Activated CD4-positive, alpha-beta memory T cell treated with anti-CD3 and anti-CD28 coated beads for 36 hours (primary cell): ENCODE data around the gene MAP3K12. TPM values are rescaled to one million over a fixed set of nuclear protein-coding genes. Genes with fewer than 3 reads are reported as not detected.

Experiments used
- CTCF ChIA-PET: fragments of 350-600 bp; sonication (Branson Sonifier 250); formaldehyde crosslinking; loops from one replicate; lab custom pipeline; 2021; ENCODE audit warnings: antibody characterized with exemption, inconsistent platforms; lab: Charles Lee
- POLR2A ChIA-PET: fragments of 350-600 bp; sonication (Branson Sonifier 250); formaldehyde crosslinking; loops from one replicate; lab custom pipeline; 2021; ENCODE audit warnings: antibody characterized with exemption; lab: Charles Lee
- DNase-seq: peaks from one replicate; pipeline ENCODE4 v3.0.0-alpha.2; 2020
- H3K27ac Mint-ChIP-seq: one replicate; pipeline ENCODE4 v1.8.0; 2021; ENCODE audit warnings: mixed read lengths
- H3K27me3 Mint-ChIP-seq: one replicate; pipeline ENCODE4 v1.8.0; 2021; ENCODE audit warnings: mixed read lengths
- H3K36me3 Mint-ChIP-seq: one replicate; pipeline ENCODE4 v1.8.0; 2021; ENCODE audit warnings: mixed read lengths
- H3K4me1 Mint-ChIP-seq: one replicate; pipeline ENCODE4 v1.8.0; 2021; ENCODE audit warnings: low read depth, mixed read lengths
- H3K4me3 Mint-ChIP-seq: one replicate; pipeline ENCODE4 v1.8.0; 2021; ENCODE audit warnings: mild to moderate bottlenecking, mixed read lengths
- H3K9me3 Mint-ChIP-seq: one replicate; pipeline ENCODE4 v1.8.0; 2021; ENCODE audit warnings: mixed read lengths
- intact Hi-C: fragments of 100-400 bp; cut with micrococcal nuclease; formaldehyde crosslinking; loops from one replicate; pipeline ENCODE4 v1.15.1; 2023
- total RNA-seq, 2 experiments: library from RNA; stranded (reverse); gene quantifications; one replicate each; pipeline ENCODE4 v1.2.3, GENCODE V29; 2021

MAP3K12 gene
- total RNA-seq, 2 experiments from 2014 or later = 13.0 to 14.7 TPM

DNA sequence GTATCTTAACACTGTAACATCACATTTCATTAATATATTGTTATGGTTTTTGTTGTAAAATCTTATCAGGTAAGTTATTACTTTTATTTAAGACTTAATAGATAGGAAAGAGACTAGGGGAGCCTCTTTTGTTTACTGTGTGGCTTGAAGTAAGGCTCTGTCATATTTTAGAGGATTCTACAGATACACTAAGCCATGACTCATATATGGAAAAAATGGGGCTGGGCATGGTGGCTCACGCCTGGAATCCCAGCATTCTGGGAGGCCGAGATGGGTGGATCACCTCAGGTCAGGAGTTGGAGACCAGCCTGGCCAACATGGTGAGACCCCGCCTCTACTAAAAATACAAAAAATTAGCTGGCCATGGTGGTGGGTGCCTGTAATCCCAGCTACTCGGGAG lies 31.7 kb upstream of the MAP3K12 start:
- POLR2A ChIA-PET = no interaction called here
- intact Hi-C loops = no loop called here
- Mint-ChIP-seq H3K9me3 (no peaks in the 10 kb centered on the region), H3K4me3 (no peak overlapping the region), H3K27me3 (no peaks in the 10 kb centered on the region), H3K27ac (no peak overlapping the region), H3K36me3 (peaks cover 29% of the 10 kb centered on the region), H3K4me1 (no peaks in the 10 kb centered on the region)
- CTCF ChIA-PET = interaction anchor here (0.7 kb wide), 1 partner anchor 12 kb away, joined by 3 read pairs; no protein-coding TSS in a partner anchor
- DNase-seq = no peak

DNA sequence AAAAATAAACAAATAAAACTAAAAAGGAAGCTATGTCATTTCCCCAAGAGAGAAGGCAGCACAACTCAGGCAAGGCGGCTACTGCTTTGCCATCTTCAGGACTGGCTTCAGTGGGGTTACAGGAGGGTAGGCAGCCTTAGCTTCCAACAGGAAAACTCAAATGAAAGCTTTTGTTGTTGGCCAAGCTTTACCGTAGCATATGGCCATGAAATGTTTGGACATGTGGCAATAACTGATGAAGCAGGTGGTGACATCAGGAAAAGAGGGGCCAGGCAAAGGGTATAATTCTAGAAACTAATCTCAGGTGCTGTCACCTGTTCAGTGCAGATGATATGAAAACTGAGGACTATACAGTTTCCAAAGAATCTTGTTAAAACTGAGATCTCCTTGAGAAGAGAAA lies 30.8 kb upstream of the MAP3K12 start:
- Mint-ChIP-seq H3K27me3 (no peaks in the 10 kb centered on the region), H3K9me3 (no peaks in the 10 kb centered on the region), H3K27ac (no peak overlapping the region), H3K4me1 (no peaks in the 10 kb centered on the region), H3K4me3 (no peak overlapping the region), H3K36me3 (peaks cover 26% of the 10 kb centered on the region)
- ChIA-PET CTCF (interaction anchor here (1.0 kb wide), 1 partner anchor 13 kb away, joined by 3 read pairs; no protein-coding TSS in a partner anchor), POLR2A (no interaction called here)
- intact Hi-C loops = no loop called here
- no peak for DNase-seq

DNA sequence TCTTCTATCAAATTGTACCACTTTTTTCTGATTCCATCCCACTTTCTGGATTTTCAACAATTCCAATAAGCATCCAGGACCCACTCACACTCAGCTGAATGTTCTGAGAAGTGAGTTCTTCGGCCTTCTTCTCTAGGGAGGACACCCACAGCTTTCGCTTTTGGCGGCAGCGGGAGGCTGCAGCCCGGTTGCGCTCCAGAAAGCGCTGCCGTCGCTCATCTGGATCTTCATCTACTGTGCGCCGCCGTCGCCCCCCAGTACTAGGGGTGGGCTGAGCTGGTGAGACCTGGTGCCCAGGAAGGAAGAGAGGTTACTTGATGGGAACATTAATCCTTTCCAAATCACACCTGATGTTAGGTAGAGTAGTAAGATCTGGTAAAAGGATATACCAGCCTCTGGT lies 25.2 kb upstream of the MAP3K12 start:
- DNase-seq = no peak
- Mint-ChIP-seq H3K9me3 (no peaks in the 10 kb centered on the region), H3K36me3 (peaks cover 20% of the 10 kb centered on the region), H3K4me3 (no peak overlapping the region), H3K27ac (no peak overlapping the region), H3K27me3 (no peaks in the 10 kb centered on the region), H3K4me1 (no peaks in the 10 kb centered on the region)
- POLR2A ChIA-PET = no interaction called here
- intact Hi-C loops = no loop called here
- CTCF ChIA-PET = interaction anchor here (1.9 kb wide), 1 partner anchor 16 kb away, joined by 6 read pairs; no protein-coding TSS in a partner anchor

DNA sequence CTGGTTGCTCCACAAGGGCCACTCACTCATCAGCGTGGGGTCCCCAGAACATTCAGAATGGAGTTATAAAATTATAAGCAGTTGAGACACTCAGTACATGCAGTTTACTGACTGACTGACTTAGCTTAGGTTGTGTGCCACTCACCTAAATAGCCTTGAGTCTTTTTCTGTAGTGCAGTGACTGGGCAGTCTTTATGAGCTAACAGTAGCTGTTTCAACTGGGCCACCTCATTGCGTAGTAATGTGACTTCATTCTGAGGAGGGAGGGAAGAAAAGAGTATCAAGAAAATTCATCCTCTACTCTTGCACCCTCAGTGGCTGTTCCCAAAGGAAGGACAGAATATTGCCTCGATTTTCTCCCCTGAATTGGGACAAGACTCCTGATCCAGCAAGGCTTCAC lies 23.9 kb upstream of the MAP3K12 start:
- Mint-ChIP-seq H3K36me3 (peaks cover 18% of the 10 kb centered on the region), H3K4me1 (no peaks in the 10 kb centered on the region), H3K27ac (no peak overlapping the region), H3K9me3 (no peaks in the 10 kb centered on the region), H3K4me3 (no peak overlapping the region), H3K27me3 (no peaks in the 10 kb centered on the region)
- intact Hi-C loops = no loop called here
- ChIA-PET CTCF (interaction anchor here (1.2 to 1.6 kb wide), 3 partner anchors 15 to 178 kb away, joined by 4 to 6 read pairs (median 5); no protein-coding TSS in a partner anchor), POLR2A (interaction anchor here (0.6 kb wide), 1 partner anchor 14 kb away, joined by 3 read pairs; no protein-coding TSS in a partner anchor)
- no peak for DNase-seq

DNA sequence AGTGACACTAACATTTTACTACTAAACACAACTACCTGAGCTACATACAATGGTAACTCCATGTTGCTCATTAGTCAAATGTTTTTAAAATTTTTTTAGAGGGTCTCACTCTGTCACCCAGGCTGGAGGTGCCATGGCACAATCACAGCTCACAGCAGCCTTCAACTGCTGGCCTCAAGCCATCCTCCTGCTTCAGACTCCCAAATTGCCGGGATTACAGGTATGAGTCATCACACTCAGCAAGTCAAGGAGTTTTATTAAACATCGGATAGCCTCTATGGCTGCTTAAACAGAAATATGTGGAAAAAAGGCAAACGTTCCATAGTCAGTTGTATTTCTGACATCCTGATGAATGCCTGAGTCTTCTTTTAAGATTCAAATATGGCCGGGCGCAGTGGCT lies 19.1 kb upstream of the MAP3K12 start:
- no peaks in the 10 kb centered on the region for H3K4me1 Mint-ChIP-seq
- no peak overlapping the region for H3K4me3 Mint-ChIP-seq
- CTCF ChIA-PET = interaction anchor here (2.6 kb wide), 1 partner anchor 10 kb away, joined by 15 read pairs; no protein-coding TSS in a partner anchor
- no peak overlapping the region for H3K27ac Mint-ChIP-seq
- H3K9me3 Mint-ChIP-seq = no peaks in the 10 kb centered on the region
- no peak for DNase-seq
- H3K27me3 Mint-ChIP-seq = no peaks in the 10 kb centered on the region
- POLR2A ChIA-PET = no interaction called here
- intact Hi-C loops = no loop called here
- H3K36me3 Mint-ChIP-seq = peaks cover 21% of the 10 kb centered on the region

DNA sequence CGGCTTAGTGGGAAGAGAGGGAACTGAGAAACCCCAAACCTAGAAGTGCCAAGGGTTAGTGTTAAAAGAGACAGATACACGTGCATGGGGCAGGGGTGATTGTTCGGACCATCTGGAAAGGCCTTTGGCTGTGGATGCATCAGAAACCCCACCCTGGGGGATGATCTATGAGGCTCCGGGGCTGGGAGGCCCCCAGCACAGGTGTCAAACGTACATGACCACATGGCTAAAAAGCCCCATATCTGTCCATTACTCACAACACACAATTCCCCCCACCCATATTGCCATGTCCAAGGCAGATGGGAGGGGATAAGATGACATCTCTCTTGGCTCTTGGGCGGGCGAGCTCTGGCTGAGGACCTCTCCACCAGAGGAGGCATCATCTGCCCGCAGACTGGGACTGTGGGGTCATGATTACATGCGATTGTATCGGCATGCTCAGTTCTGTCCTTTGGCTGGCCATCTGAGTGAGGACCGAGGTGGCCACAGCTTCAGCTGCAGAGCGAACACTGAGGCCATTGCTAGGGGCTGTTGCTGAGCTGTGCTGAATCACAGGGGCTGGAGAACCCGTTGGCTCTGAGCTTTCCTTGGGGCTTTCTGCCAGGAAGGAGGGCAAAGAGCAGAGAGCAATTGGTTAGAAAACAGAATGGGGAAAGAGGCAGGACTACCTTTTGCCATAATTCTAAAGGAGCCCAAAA lies 17.6 kb upstream of the MAP3K12 start:
- no peaks in the 10 kb centered on the region for H3K4me1 Mint-ChIP-seq
- no peak overlapping the region for H3K27ac Mint-ChIP-seq
- H3K27me3 Mint-ChIP-seq = no peaks in the 10 kb centered on the region
- peaks cover 14% of the 10 kb centered on the region for H3K36me3 Mint-ChIP-seq
- no peak for DNase-seq
- CTCF ChIA-PET = interaction anchor here (1.1 to 1.5 kb wide), 2 partner anchors 9 to 159 kb away, joined by 3 to 4 read pairs; partner anchors contain the start of gene ATP5MC2
- POLR2A ChIA-PET = no interaction called here
- no peak overlapping the region for H3K4me3 Mint-ChIP-seq
- H3K9me3 Mint-ChIP-seq = no peaks in the 10 kb centered on the region
- intact Hi-C loops = no loop called here

DNA sequence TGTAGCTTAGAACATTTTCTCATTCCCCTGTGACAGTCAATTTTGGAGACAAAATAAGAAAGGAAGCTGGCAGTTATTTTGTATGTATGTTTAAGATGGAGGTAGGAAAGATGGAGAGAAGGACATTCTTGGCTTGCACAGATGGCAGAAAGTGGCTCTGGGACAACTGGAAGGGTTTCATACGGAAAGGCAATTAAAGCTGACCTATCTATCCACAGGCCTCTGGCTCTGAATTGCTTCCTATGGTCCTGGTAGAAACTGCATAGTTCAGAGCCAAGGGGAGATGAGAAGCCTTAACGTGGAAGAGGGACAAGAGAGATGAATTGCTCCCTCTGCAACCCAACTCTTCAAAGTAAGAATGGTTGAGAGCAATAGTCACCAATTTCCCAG lies 16.0 kb upstream of the MAP3K12 start:
- Mint-ChIP-seq H3K4me1 (no peaks in the 10 kb centered on the region), H3K27ac (no peak overlapping the region), H3K9me3 (no peaks in the 10 kb centered on the region), H3K27me3 (no peaks in the 10 kb centered on the region), H3K4me3 (no peak overlapping the region), H3K36me3 (peaks cover 5% of the 10 kb centered on the region)
- DNase-seq = no peak
- ChIA-PET CTCF (interaction anchor here (0.9 to 1.2 kb wide), 2 partner anchors 41 to 163 kb away, joined by 4 to 6 read pairs; no protein-coding TSS in a partner anchor), POLR2A (no interaction called here)
- intact Hi-C loops = no loop called here

DNA sequence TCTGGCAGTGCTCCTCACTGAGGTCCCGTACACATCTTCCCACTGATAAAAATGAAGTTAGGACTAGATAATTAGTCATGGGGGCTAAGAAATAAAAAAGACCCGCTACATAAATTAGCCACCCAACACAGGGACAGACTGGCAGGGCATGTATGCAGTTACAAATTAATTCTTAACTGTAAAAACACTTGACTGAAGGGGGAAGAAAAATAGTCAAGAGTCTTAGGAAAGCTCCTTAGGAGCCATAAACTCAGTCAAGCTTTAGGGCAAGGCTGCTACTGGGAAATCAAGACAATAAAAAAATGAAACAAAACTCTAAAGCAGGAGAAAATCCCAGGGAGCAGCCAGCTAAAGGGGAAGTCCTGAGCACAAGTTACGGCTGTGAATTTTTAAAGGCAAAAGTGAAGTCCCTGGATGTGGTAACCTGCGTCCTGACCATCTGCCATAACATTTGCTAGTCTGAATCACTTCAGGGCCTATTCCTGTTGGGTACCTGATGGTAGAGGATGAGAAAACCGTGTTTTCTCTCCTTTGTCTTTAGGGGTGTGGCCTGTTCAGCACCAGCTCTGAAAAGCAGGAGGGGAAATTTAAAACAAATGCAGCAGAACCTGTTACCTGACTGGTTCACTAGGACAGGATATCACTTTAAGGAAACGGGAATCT lies 15.5 kb upstream of the MAP3K12 start:
- Mint-ChIP-seq H3K27me3 (no peaks in the 10 kb centered on the region), H3K27ac (no peak overlapping the region), H3K36me3 (peaks cover 5% of the 10 kb centered on the region), H3K4me3 (no peak overlapping the region), H3K4me1 (no peaks in the 10 kb centered on the region), H3K9me3 (no peaks in the 10 kb centered on the region)
- intact Hi-C loops = no loop called here
- CTCF ChIA-PET = interaction anchor here (0.9 to 1.2 kb wide), 2 partner anchors 40 to 162 kb away, joined by 4 to 6 read pairs; no protein-coding TSS in a partner anchor
- POLR2A ChIA-PET = no interaction called here
- no peak for DNase-seq

DNA sequence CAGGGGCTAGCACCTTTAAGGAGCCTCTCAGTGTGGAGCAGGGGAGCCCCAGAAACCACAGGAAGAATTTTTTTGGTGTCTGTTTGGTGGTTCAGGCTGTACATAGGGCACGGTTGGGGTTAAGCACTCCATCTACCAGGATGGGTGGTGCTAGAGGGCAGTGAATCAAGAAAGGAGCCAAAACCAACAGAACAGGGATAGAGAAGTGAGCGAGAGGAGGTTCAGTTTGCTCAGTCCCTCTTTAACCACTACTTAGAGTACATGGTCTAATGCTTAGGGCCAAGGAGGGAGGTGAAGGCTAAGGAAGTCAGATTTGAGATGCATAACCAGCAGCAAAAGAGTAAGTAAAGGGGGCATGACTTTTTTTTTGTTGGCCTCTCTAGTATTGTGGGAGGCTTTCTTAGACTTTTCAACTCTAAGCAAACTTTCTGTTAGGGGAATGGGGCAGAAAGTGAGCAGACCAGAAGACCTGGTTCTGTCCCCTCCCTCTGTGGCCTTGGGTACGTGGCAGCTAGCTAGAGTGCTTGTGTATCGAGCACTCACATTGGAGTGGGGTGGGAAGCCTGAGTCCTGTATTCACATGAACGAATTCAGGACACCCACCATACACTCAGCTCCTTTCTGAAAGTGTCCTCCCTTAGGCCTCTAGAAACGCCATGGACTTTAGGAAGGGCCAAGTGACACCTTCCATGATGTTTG lies 14.6 kb upstream of the MAP3K12 start:
- intact Hi-C loops = no loop called here
- Mint-ChIP-seq H3K4me3 (no peak overlapping the region), H3K4me1 (peaks cover under 1% of the 10 kb centered on the region), H3K9me3 (no peaks in the 10 kb centered on the region), H3K27ac (no peak overlapping the region), H3K36me3 (peaks cover 5% of the 10 kb centered on the region), H3K27me3 (no peaks in the 10 kb centered on the region)
- ChIA-PET CTCF (no interaction called here), POLR2A (no interaction called here)
- no peak for DNase-seq

DNA sequence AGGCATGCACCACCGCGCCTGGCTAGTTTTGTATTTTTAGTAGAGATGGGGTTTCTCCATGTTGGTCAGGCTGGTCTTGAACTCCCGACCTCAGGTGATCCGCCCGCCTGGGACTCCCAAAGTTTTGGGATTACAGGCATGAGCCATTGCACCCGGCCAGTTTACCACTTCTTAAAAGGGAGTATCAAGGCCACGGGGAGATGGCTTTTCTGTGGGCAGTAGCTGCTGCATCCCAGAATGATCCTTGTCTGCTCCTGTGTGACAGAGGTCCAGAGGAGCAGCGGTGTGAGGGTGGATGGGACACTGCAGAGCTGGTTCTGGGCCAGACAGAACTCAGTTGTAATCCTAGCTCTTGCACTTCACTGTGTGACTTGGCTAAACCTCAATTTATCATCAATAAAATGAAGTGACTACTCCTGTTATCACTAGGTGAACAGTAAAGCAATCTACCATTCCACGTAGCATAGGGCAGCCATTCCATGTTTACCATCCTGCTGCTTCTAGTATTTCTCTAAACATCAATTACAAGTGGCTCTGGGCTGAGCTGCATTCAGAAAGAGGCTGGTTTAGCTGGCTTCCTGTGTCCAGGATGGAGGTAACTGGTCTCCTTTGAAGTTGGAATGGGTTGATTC lies 11.0 kb upstream of the MAP3K12 start:
- no peak overlapping the region for H3K27ac Mint-ChIP-seq
- CTCF ChIA-PET = interaction anchor here (0.7 to 3.5 kb wide), 7 partner anchors 14 to 233 kb away, joined by 3 to 55 read pairs (median 4); partner anchors contain the start of gene AAAS
- intact Hi-C loops = no loop called here
- no peaks in the 10 kb centered on the region for H3K27me3 Mint-ChIP-seq
- H3K9me3 Mint-ChIP-seq = no peaks in the 10 kb centered on the region
- peaks cover 5% of the 10 kb centered on the region for H3K4me1 Mint-ChIP-seq
- POLR2A ChIA-PET = no interaction called here
- no peak overlapping the region for H3K4me3 Mint-ChIP-seq
- peaks cover 2% of the 10 kb centered on the region for H3K36me3 Mint-ChIP-seq
- no peak for DNase-seq

DNA sequence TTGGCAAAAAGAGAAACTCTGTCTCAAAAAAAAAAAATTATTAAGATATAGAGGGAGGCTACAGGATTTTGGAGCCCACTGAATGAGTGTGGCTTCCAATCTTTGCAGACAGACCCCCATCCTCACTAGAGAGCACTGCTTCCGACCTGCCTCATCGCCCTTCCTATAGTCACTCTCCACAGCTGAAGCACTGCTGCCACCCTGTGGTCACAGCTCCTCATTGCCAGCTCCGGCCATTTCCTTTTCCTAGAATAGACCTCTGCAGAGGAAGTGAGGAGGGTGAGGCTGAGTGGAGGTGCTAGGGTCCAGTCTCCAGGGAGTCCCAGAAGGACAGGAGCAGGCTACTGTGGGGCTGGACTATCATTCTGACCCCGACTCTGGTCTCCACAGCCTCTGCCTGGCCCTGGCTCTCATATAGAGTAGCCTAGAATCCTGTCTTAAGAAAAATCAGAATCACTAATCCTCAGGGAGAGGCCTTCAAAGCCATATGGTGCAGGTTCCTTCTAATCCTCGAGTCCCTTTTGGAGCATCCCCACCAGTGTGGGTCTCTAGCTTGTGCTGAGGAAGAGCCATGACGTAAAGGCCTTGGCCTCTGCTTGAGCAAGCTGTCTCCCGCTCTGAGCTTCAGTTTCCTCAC lies 9.4 kb upstream of the MAP3K12 start:
- H3K9me3 Mint-ChIP-seq = no peaks in the 10 kb centered on the region
- peak; percentile 92 for DNase-seq
- peak overlapping the region; percentile 67 for H3K27ac Mint-ChIP-seq
- ChIA-PET POLR2A (interaction anchor here (0.6 to 1.2 kb wide), 5 partner anchors 14 to 289 kb away, joined by 3 to 6 read pairs (median 4); no protein-coding TSS in a partner anchor), CTCF (interaction anchor here (0.6 to 3.5 kb wide), 45 partner anchors 8 to 443 kb away, joined by 3 to 55 read pairs (median 5); partner anchors contain the start of genes AAAS, ATF7, ATP5MC2 and CSAD)
- H3K27me3 Mint-ChIP-seq = no peaks in the 10 kb centered on the region
- intact Hi-C loops = loop anchor here (1.0 kb wide), 2 partner anchors 156 to 181 kb away; no protein-coding TSS in a partner anchor
- H3K36me3 Mint-ChIP-seq = no peaks in the 10 kb centered on the region
- H3K4me1 Mint-ChIP-seq = peaks cover 12% of the 10 kb centered on the region
- no peak overlapping the region for H3K4me3 Mint-ChIP-seq
